ENCODE data around the gene FGF3. TPM values are rescaled to one million over a fixed set of nuclear protein-coding genes. Genes with fewer than 3 reads are reported as not detected.
"Not testable (repeated sequence)": the region's sequence is repeated elsewhere in the genome, so short reads cannot be mapped to it uniquely, and the experiment has no call there.

Gene FGF3
- total RNA-seq, 4 donors from 2014 or later, result not detected

DNA sequence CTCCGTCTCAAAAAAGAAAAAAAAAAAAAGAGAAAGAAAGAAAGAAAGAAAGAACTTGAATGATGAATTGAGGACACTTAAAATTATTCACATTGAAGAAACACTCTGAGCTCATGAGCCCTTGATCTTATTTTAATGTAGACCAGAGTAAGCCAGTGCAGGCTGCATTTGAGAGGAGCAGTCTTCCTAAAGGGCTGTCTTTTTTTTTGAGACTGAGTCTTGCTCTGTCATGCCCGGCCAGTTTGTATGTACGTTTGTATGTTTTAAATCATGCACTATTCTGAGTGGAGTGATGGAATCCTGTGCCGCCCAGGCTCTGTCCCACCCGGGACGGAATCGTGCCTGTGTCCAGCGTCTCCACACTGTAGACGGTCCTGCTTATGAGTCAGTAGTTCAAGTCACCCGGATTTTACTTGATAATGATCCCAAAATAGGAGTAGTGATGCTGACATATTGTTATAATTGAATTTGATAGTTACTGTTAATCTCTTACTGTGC lies 53.7 kb downstream of the FGF3 start:
- Histone ChIP-seq H3K4me3 (no peak overlapping the region), H3K4me1 (no peaks in the 10 kb centered on the region), H3K9me3 (peaks cover 0 to 17% (median 0%) of the 10 kb centered on the region in 4 donors), H3K27ac (no peak overlapping the region), H3K27me3 (no peaks in the 10 kb centered on the region), H3K36me3 (no peaks in the 10 kb centered on the region)
- no peak for TF ChIP-seq POLR2A (IDR thresholded peaks at IDR 0.05)
- DNase-seq (ENCODE audit: low spot score in 2 of 2), result no peak
- WGBS, 2 donors, result 69 to 77% methylated on average over 10 of the region's 10 CpGs

GRCh38 chr11:69764918-69765317 lies 54.3 kb downstream of the FGF3 start:
- H3K27ac ChIP-seq, H3K27me3 ChIP-seq: not testable (repeated sequence)

GRCh38 chr11:69760319-69760718 lies 58.9 kb downstream of the FGF3 start:
- Histone ChIP-seq H3K9me3 (peaks cover 0 to 49% (median 0%) of the 10 kb centered on the region in 4 donors), H3K4me3 (no peak overlapping the region), H3K4me1 (no peaks in the 10 kb centered on the region), H3K36me3 (no peaks in the 10 kb centered on the region), H3K27ac (no peak overlapping the region), H3K27me3 (no peaks in the 10 kb centered on the region)
- no peak for DNase-seq (ENCODE audit: low spot score in 2 of 2)
- 12 to 20% methylated on average over 3 to 4 of the region's 4 CpGs for WGBS, 2 donors
- TF ChIP-seq, protein P1, sequence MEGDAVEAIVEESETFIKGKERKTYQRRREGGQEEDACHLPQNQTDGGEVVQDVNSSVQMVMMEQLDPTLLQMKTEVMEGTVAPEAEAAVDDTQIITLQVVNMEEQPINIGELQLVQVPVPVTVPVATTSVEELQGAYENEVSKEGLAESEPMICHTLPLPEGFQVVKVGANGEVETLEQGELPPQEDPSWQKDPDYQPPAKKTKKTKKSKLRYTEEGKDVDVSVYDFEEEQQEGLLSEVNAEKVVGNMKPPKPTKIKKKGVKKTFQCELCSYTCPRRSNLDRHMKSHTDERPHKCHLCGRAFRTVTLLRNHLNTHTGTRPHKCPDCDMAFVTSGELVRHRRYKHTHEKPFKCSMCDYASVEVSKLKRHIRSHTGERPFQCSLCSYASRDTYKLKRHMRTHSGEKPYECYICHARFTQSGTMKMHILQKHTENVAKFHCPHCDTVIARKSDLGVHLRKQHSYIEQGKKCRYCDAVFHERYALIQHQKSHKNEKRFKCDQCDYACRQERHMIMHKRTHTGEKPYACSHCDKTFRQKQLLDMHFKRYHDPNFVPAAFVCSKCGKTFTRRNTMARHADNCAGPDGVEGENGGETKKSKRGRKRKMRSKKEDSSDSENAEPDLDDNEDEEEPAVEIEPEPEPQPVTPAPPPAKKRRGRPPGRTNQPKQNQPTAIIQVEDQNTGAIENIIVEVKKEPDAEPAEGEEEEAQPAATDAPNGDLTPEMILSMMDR (IDR thresholded peaks at IDR 0.05), result no peak
- no peak for TF ChIP-seq POLR2A (IDR thresholded peaks at IDR 0.05)
- no peak for TF ChIP-seq EP300 (IDR thresholded peaks at IDR 0.05)

More at GRCh38 chr11:69764918-69765317, 54.3 kb downstream of the FGF3 start:
- peaks cover 0 to 17% (median 0%) of the 10 kb centered on the region in 4 donors for H3K9me3 ChIP-seq
- not testable (repeated sequence) for H3K36me3 ChIP-seq; DNase-seq (ENCODE audit: low spot score in 2 of 2); H3K4me3 ChIP-seq; H3K4me1 ChIP-seq
- 85 to 96% methylated on average over 7 of the region's 7 CpGs for WGBS, 2 donors

Other genes starting within 250 kb of the FGF3 start
- gene CCND1, start 178.3 kb downstream of the FGF3 start, total RNA-seq, result 100 to 1,000 TPM; 108 to 259 (median 168) TPM
- gene LTO1, start 144.1 kb downstream of the FGF3 start, total RNA-seq, result 10 to 100 TPM; 22.5 to 29.9 (median 23.1) TPM
- not detected for gene FGF19, start 115.4 kb downstream of the FGF3 start, total RNA-seq
- 10 to 100 TPM in 1 of 4 donors, 1 to 10 TPM in 3; 1.8 to 17.3 (median 3.7) TPM for gene FGF4, start 44.1 kb downstream of the FGF3 start, total RNA-seq